OCI-LY1 (cell line): Measurements from ENCODE around the gene OPHN1.

ENCODE experiments used
- CTCF ChIP-seq: fragments of 200-600 bp; sonication (generic), shearing (Covaris generic); IDR thresholded peaks from 2 replicates; pipeline ENCODE4 v1.5.1; 2017; ENCODE audit warnings: mild to moderate bottlenecking, antibody characterized with exemption, low read length, moderate library complexity, mixed read lengths
- EZH2 ChIP-seq: fragments of 200-600 bp; sonication (generic), shearing (Covaris generic); IDR thresholded peaks from 2 replicates; pipeline ENCODE4 v1.8.0; 2017; ENCODE audit warnings: borderline replicate concordance, mixed run types, mild to moderate bottlenecking, antibody characterized with exemption, low read length, moderate library complexity, mixed read lengths

GRCh38 chrX:68209008-68209407 lies 224.3 kb downstream of the OPHN1 start:
- no peak for TF ChIP-seq EZH2
- no peak for TF ChIP-seq CTCF
